Right ventricle myocardium superior (tissue), 1 donor: ENCODE data around the gene NCBP2L. TPM values are rescaled to one million over a fixed set of nuclear protein-coding genes. Genes with fewer than 3 reads are reported as not detected.

Experiments
- ATAC-seq: fragments of 200-7000 bp; cut with Tn5 transposase; one replicate; pipeline ENCODE4 v1.9.1; 2020; ENCODE audit warnings: mild to moderate bottlenecking; ENCODE audit not compliant: poor library complexity
- DNase-seq: peaks from one replicate; pipeline ENCODE4 v3.0.0-alpha.2; 2020
- intact Hi-C: fragments of 100-400 bp; cut with DNase I; formaldehyde crosslinking; loops from one replicate; pipeline ENCODE4 v1.11.2; 2022
- total RNA-seq: library from RNA; stranded (reverse); fragmentation: NEBNext Ultra II Directional; extraction: Animal tissue kit (Norgen Biotek cat#: 25700); gene quantifications from one replicate; pipeline ENCODE4 v1.2.1, GENCODE V29; 2021
- donor health status: DM: no; HTN: yes; CAD: no; lungs with severe emphysema.

NCBP2L gene
- total RNA-seq, 1 donor from 2014 or later = not detected

DNA sequence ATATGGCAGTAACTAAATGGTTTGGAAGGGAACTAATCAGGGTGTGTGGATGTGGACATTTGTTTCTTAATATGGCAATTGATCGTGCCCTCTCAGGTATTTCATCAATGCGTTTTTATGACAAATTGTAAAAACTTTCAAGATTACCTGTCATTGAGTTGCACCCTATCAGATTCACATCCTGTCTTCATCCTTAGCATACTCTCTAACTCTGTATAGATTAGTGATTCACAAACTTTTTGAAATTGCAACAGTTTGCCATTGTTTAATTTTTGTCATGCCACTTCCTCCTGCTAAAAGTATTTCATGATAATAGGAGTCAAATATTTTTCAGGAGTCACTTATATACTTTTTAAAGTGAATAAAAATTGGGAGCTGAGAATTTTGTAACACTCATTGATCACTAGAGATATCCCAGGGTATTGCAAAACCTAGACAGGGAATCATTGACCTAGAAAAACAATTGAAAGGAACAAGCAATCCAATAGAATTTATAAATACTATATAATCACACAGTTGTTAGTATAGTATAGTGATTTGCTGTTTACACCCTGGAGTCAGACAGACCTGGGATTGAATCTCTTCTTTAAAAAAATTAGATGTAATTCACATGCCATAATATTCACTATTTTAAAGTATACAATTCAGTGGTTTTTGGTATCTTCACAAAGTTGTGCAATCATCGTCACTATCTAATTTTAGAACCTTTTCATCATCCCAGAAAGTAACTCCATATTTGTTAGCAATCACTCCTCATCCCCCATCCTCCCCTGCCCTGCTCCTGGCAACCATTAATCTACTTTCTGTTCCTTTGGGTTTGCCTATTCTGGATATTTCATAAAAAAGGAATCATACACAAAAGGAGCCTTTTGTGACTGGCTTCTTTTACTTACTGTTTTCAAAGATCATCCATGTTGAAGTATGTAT, 57.0 kb downstream of the NCBP2L start:
- intact Hi-C loops = no loop called here
- no peak for DNase-seq
- no peak for ATAC-seq

DNA sequence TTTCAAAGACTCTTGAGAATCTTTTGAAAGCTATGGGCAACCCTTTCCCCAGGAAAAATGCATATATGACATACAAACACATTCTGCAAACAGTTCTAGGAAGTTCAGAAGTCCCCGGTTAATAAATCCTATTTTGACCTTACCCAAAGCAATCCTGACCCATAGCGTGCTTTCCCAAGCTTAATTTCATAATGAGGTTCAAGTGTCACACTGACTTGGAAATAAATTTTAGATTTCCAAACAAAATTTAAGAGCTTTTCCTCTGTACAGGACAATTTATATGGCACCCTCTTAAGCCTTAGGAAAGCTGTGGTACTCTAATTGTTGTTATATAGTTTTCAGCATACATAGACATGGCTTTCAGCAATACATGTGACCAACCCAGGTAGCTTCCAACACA, 59.4 kb downstream of the NCBP2L start:
- intact Hi-C loops = no loop called here
- no peak for ATAC-seq
- no peak for DNase-seq

DNA sequence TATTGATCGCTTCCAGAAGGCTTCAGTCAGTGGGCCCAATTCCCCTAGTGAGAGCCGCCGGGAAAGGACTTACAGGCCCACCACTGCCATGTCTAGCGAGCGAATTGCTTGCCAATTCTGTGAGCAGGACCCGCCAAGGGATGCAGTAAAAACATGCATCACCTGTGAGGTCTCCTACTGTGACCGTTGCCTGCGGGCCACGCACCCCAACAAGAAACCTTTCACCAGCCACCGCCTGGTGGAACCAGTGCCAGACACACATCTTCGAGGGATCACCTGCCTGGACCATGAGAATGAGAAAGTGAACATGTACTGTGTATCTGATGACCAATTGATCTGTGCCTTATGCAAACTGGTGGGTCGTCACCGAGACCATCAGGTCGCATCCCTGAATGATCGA, 63.4 kb downstream of the NCBP2L start:
- intact Hi-C loops = no loop called here
- no peak for DNase-seq
- no peak for ATAC-seq

GRCh38 chrX:107842715-107843400, 65.3 kb downstream of the NCBP2L start:
- DNase-seq = no peak
- intact Hi-C loops = no loop called here
- no peak for ATAC-seq

Other genes with a start within 250 kb of the NCBP2L start
- gene PRPS1, start 149.2 kb upstream of the NCBP2L start, total RNA-seq = 20.7 TPM
- gene TSC22D3, start 1.9 kb upstream of the NCBP2L start, total RNA-seq = 66.4 TPM
- 6.2 TPM for gene MID2, start 48.1 kb downstream of the NCBP2L start, total RNA-seq
- not detected for gene TEX13B, start 204.6 kb downstream of the NCBP2L start, total RNA-seq